Measurements from ENCODE around the gene OIT3. TPM values are rescaled to one million over a fixed set of nuclear protein-coding genes. Genes with fewer than 3 reads are reported as not detected.

Gene OIT3
- polyA plus RNA-seq, 1 donor from 2014 or later: not detected

GRCh38 chr10:72847681-72848080 is 45.9 kb upstream of the OIT3 start:
- Histone ChIP-seq H3K27ac (ENCODE audit: low read length) (no peak overlapping the region), H3K9ac (ENCODE audit: low read length) (no peak overlapping the region), H3K27me3 (ENCODE audit: insufficient read depth, low read depth, low read length) (no peaks in the 10 kb centered on the region), H3K4me2 (ENCODE audit: low read length) (no peak overlapping the region), H2AFZ (ENCODE audit: low read depth, low read length) (no peak overlapping the region), H4K20me1 (ENCODE audit: insufficient read depth) (no peaks in the 10 kb centered on the region), H3K9me3 (ENCODE audit: low read length) (no peaks in the 10 kb centered on the region), H3K9me2 (ENCODE audit: insufficient read depth, low read length) (no peaks in the 10 kb centered on the region), H3K79me2 (replicated peaks; ENCODE audit: insufficient read depth, low read length) (no peaks in the 10 kb centered on the region), H3K4me3 (ENCODE audit: low read length) (no peak overlapping the region), H3F3A (ENCODE audit: insufficient read depth, low read length, poor library complexity, severe bottlenecking) (no peaks in the 10 kb centered on the region), H3K36me3 (ENCODE audit: insufficient read depth, low read length) (no peaks in the 10 kb centered on the region)
- TF ChIP-seq REST (IDR thresholded peaks at IDR 0.05; ENCODE audit: borderline replicate concordance) (no peak), POLR2AphosphoS5 (IDR thresholded peaks at IDR 0.05) (no peak), RAD21 (conservative IDR thresholded peaks at IDR 0.05) (no peak), EZH2 (IDR thresholded peaks at IDR 0.05; ENCODE audit: borderline replicate concordance, insufficient read depth, low read length, poor library complexity, severe bottlenecking) (no peak), MXI1 (conservative IDR thresholded peaks at IDR 0.05; ENCODE audit: poor library complexity, severe bottlenecking) (no peak), SMC3 (conservative IDR thresholded peaks at IDR 0.05; ENCODE audit: poor library complexity) (no peak), TAF1 (IDR thresholded peaks at IDR 0.05; ENCODE audit: low read depth) (no peak), EP300 (conservative IDR thresholded peaks at IDR 0.05; ENCODE audit: poor library complexity, severe bottlenecking) (no peak)
- TF ChIP-seq, protein P1, sequence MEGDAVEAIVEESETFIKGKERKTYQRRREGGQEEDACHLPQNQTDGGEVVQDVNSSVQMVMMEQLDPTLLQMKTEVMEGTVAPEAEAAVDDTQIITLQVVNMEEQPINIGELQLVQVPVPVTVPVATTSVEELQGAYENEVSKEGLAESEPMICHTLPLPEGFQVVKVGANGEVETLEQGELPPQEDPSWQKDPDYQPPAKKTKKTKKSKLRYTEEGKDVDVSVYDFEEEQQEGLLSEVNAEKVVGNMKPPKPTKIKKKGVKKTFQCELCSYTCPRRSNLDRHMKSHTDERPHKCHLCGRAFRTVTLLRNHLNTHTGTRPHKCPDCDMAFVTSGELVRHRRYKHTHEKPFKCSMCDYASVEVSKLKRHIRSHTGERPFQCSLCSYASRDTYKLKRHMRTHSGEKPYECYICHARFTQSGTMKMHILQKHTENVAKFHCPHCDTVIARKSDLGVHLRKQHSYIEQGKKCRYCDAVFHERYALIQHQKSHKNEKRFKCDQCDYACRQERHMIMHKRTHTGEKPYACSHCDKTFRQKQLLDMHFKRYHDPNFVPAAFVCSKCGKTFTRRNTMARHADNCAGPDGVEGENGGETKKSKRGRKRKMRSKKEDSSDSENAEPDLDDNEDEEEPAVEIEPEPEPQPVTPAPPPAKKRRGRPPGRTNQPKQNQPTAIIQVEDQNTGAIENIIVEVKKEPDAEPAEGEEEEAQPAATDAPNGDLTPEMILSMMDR (IDR thresholded peaks at IDR 0.05; ENCODE audit: poor library complexity, severe bottlenecking): no peak

DNA sequence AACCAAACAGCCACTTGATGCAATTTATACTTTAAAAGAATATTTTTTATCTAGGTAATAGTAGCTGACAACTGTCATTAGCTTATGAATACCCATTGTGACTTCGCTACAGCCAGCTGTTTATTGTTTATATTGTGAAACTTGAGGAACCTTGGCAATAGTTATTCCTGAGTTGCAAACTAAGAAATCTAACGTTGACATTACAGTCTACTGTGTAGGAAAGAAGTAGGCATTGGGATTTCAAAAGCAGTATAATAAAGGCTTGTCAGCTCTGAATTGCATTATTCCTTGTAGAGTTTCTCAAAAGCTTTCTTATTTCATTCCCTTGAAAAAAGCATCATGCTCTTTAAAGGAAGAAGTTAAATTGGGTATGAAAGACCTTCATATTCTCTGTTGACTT is 42.7 kb upstream of the OIT3 start:
- Histone ChIP-seq H3K27me3 (ENCODE audit: insufficient read depth, low read depth, low read length) (no peaks in the 10 kb centered on the region), H3K4me3 (ENCODE audit: low read length) (no peak overlapping the region), H3K4me2 (ENCODE audit: low read length) (no peak overlapping the region), H2AFZ (ENCODE audit: low read depth, low read length) (no peak overlapping the region), H3K79me2 (replicated peaks; ENCODE audit: insufficient read depth, low read length) (no peaks in the 10 kb centered on the region), H3K9ac (ENCODE audit: low read length) (no peak overlapping the region), H3K36me3 (ENCODE audit: insufficient read depth, low read length) (no peaks in the 10 kb centered on the region), H3K9me2 (ENCODE audit: insufficient read depth, low read length) (no peaks in the 10 kb centered on the region), H4K20me1 (ENCODE audit: insufficient read depth) (no peaks in the 10 kb centered on the region), H3F3A (ENCODE audit: insufficient read depth, low read length, poor library complexity, severe bottlenecking) (no peaks in the 10 kb centered on the region), H3K9me3 (ENCODE audit: low read length) (no peaks in the 10 kb centered on the region), H3K27ac (ENCODE audit: low read length) (no peak overlapping the region)
- TF ChIP-seq REST (IDR thresholded peaks at IDR 0.05; ENCODE audit: borderline replicate concordance) (no peak), EZH2 (IDR thresholded peaks at IDR 0.05; ENCODE audit: borderline replicate concordance, insufficient read depth, low read length, poor library complexity, severe bottlenecking) (no peak), TAF1 (IDR thresholded peaks at IDR 0.05; ENCODE audit: low read depth) (no peak), MXI1 (conservative IDR thresholded peaks at IDR 0.05; ENCODE audit: poor library complexity, severe bottlenecking) (no peak), SMC3 (conservative IDR thresholded peaks at IDR 0.05; ENCODE audit: poor library complexity) (no peak), EP300 (conservative IDR thresholded peaks at IDR 0.05; ENCODE audit: poor library complexity, severe bottlenecking) (no peak), RAD21 (conservative IDR thresholded peaks at IDR 0.05) (no peak), POLR2AphosphoS5 (IDR thresholded peaks at IDR 0.05) (no peak)
- TF ChIP-seq, protein P1 (IDR thresholded peaks at IDR 0.05; ENCODE audit: poor library complexity, severe bottlenecking): no peak
